DND-41 (cell line): Measurements from ENCODE around the gene SCAF1.

Source experiments
- ATAC-seq: fragments of 200-7000 bp; cut with Tn5 transposase; 3 replicates; pipeline ENCODE4 v1.9.1; 2021; ENCODE audit warnings: low read depth; ENCODE audit not compliant: insufficient read depth
- DNase-seq: peaks from one replicate; pipeline ENCODE4 v3.0.0-alpha.2; 2020
- H2AFZ ChIP-seq: 2 replicates; pipeline ENCODE4 v1.6.0; 2012; ENCODE audit warnings: low read depth, low read length
- H3K27ac ChIP-seq: 2 replicates; pipeline ENCODE4 v1.5.1; 2012; ENCODE audit warnings: low read length, inconsistent platforms
- H3K27me3 ChIP-seq: fragments of 200-600 bp; sonication (generic); 2 replicates; pipeline ENCODE4 v1.6.0; 2012; ENCODE audit warnings: low read length, mild to moderate bottlenecking, inconsistent platforms; ENCODE audit not compliant: insufficient read depth, poor library complexity
- H3K36me3 ChIP-seq: 2 replicates; pipeline ENCODE4 v1.5.1; 2012; ENCODE audit warnings: low read length, inconsistent platforms; ENCODE audit not compliant: insufficient read depth
- H3K4me1 ChIP-seq: 2 replicates; pipeline ENCODE4 v1.5.1; 2012; ENCODE audit warnings: mild to moderate bottlenecking, low read length; ENCODE audit not compliant: insufficient read depth
- H3K4me2 ChIP-seq: 2 replicates; pipeline ENCODE4 v1.6.0; 2012; ENCODE audit warnings: mild to moderate bottlenecking, moderate library complexity, low read length, inconsistent platforms; ENCODE audit not compliant: insufficient read depth
- H3K4me3 ChIP-seq, 2 experiments: fragments of 200-600 bp in 1 of 2; shearing (Covaris generic) in 1 of 2; 2 replicates each; pipeline ENCODE4 v1.5.1; 2012 to 2016; ENCODE audit warnings: inconsistent platforms in 2 of 2, low read length in 2 of 2, mild to moderate bottlenecking in 2 of 2, low read depth in 1 of 2, moderate library complexity in 1 of 2
- H3K79me2 ChIP-seq: 2 replicates; pipeline ENCODE4 v1.6.0; 2012; ENCODE audit warnings: low read length, inconsistent platforms; ENCODE audit not compliant: insufficient read depth
- H3K9ac ChIP-seq: 2 replicates; pipeline ENCODE4 v1.6.0; 2012; ENCODE audit warnings: low read depth, mild to moderate bottlenecking, inconsistent platforms, low read length, moderate library complexity
- H3K9me3 ChIP-seq: 2 replicates; pipeline ENCODE4 v1.5.1; 2012; ENCODE audit warnings: low read length, moderate library complexity, mild to moderate bottlenecking, inconsistent platforms; ENCODE audit not compliant: insufficient read depth, severe bottlenecking
- H4K20me1 ChIP-seq: 2 replicates; pipeline ENCODE4 v1.6.0; 2012; ENCODE audit warnings: low read length; ENCODE audit not compliant: insufficient read depth
- CTCF ChIP-seq: IDR thresholded peaks from 2 replicates; pipeline ENCODE4 v1.5.1; 2012; ENCODE audit warnings: borderline replicate concordance, low read length, moderate library complexity, mild to moderate bottlenecking; ENCODE audit not compliant: poor library complexity, severe bottlenecking; ENCODE audit errors: extremely low read depth
- EZH2 ChIP-seq: IDR thresholded peaks from 3 replicates; pipeline ENCODE4 v1.6.1; 2012; ENCODE audit warnings: borderline replicate concordance, low read depth, mild to moderate bottlenecking, moderate library complexity, low read length, inconsistent platforms; ENCODE audit not compliant: severe bottlenecking

The SCAF1 gene

GRCh38 chr19:49672131-49672919, 30.3 kb downstream of the SCAF1 start:
- Histone ChIP-seq H3K9ac (no peak overlapping the region), H4K20me1 (peaks cover 7% of the 10 kb centered on the region), H3K79me2 (peaks cover 9% of the 10 kb centered on the region), H3K9me3 (no peaks in the 10 kb centered on the region), H3K4me2 (no peak overlapping the region), H2AFZ (no peak overlapping the region), H3K4me3 (no peak overlapping the region), H3K4me1 (peaks cover 12% of the 10 kb centered on the region), H3K36me3 (peaks cover 29% of the 10 kb centered on the region), H3K27me3 (no peaks in the 10 kb centered on the region), H3K27ac (no peak overlapping the region)
- TF ChIP-seq EZH2 (no peak), CTCF (peak; percentile 97)
- no peak for ATAC-seq
- DNase-seq = peak; percentile 75

GRCh38 chr19:49676136-49676783, 34.3 kb downstream of the SCAF1 start:
- H3K36me3 ChIP-seq = peaks cover 34% of the 10 kb centered on the region
- no peak for TF ChIP-seq CTCF
- TF ChIP-seq EZH2 = no peak
- no peaks in the 10 kb centered on the region for H3K27me3 ChIP-seq
- peaks cover 41% of the 10 kb centered on the region for H3K79me2 ChIP-seq
- DNase-seq (no peak), ATAC-seq (no peak)
- H3K9me3 ChIP-seq = no peaks in the 10 kb centered on the region
- H4K20me1 ChIP-seq = peaks cover 37% of the 10 kb centered on the region
- peak overlapping the region; percentile 95 for H3K27ac ChIP-seq
- H3K9ac ChIP-seq = peak overlapping the region; percentile 61
- peak overlapping the region; percentile 71 for H3K4me2 ChIP-seq
- peak overlapping the region; percentile 86 for H2AFZ ChIP-seq
- peaks cover 38% of the 10 kb centered on the region for H3K4me1 ChIP-seq
- peak overlapping the region; percentile 6 to 58; a peak in 3 of 4 replicates for H3K4me3 ChIP-seq

- Histone ChIP-seq H3K4me1 (peaks cover 38% of the 10 kb centered on the region), H3K9me3 (no peaks in the 10 kb centered on the region), H2AFZ (peak overlapping the region; percentile 72), H3K9ac (peak overlapping the region; percentile 99), H3K36me3 (peaks cover 33% of the 10 kb centered on the region), H3K4me2 (peak overlapping the region; percentile 79), H3K4me3 (peak overlapping the region; percentile 83 to 91), H3K79me2 (peaks cover 44% of the 10 kb centered on the region), H3K27ac (peak overlapping the region; percentile 96), H3K27me3 (no peaks in the 10 kb centered on the region), H4K20me1 (peaks cover 41% of the 10 kb centered on the region)
- peak; percentile 100 for DNase-seq
- TF ChIP-seq CTCF = no peak
- TF ChIP-seq EZH2 = no peak
- peak; percentile 82 for ATAC-seq
Observed at GRCh38 chr19:49676784-49677230, 34.8 kb downstream of the SCAF1 start.
